ENCODE measurements around the gene FLAD1. TPM values are rescaled to one million over a fixed set of nuclear protein-coding genes. Genes with fewer than 3 reads are reported as not detected.

The FLAD1 gene
- total RNA-seq, 1 experiment from 2014 or later, result 58.4 TPM

- DNase-seq (ENCODE audit: low read depth, low spot score), result no peak
- ChIA-PET POLR2A (interaction anchor here (1.0 to 2.4 kb wide), 2 partner anchors 9 to 31 kb away, joined by 3 to 38 read pairs; partner anchors contain the start of genes CKS1B, LENEP and SHC1), CTCF (interaction anchor here (2.5 kb wide), 1 partner anchor 8 kb away, joined by 15 read pairs; the partner anchor contains the start of gene SHC1), RAD21 (ENCODE audit: low non-redundant PET in 1 of 2, low total read pairs in 2 of 2, uncharacterized antibody in 2 of 2, unreplicated experiment in 2 of 2) (no interaction called here)
- no peaks in the 10 kb centered on the region for H3K9me3 ChIP-seq (ENCODE audit: control insufficient read depth in 1 of 2, insufficient read depth in 1 of 2, low read depth in 1 of 2, low read length in 2 of 2)
- H3K36me3 ChIP-seq (ENCODE audit: control insufficient read depth in 1 of 2, insufficient read depth in 2 of 2, low read length in 2 of 2), result peaks cover 27 to 53% of the 10 kb centered on the region in 2 experiments; a peak in 3 of 4 replicates
- peak overlapping the region; percentile 64 to 80 for H3K4me3 ChIP-seq (replicated peaks in 1 of 2; ENCODE audit: low read depth in 1 of 2, low read length in 2 of 2)
- no peaks in the 10 kb centered on the region for H3K27me3 ChIP-seq (ENCODE audit: insufficient read depth, low read length)
- ATAC-seq, result no peak
- peak overlapping the region; percentile 82 for H3K4me2 ChIP-seq (ENCODE audit: low read length)
- H3K9me2 ChIP-seq (ENCODE audit: insufficient read depth), result no peaks in the 10 kb centered on the region
- no peaks in the 10 kb centered on the region for H4K20me1 ChIP-seq (ENCODE audit: insufficient read depth)
- peak overlapping the region; percentile 92 for H3K27ac ChIP-seq (ENCODE audit: low read depth, low read length)
- BruUV-seq (replicated peaks), result no TSS peak
- no peak for TF ChIP-seq POLR2AphosphoS5 (IDR thresholded peaks at IDR 0.05; ENCODE audit: low read depth, low read length)
- no peak for TF ChIP-seq YY1 (IDR thresholded peaks at IDR 0.05; ENCODE audit: extremely low read depth, insufficient replicate concordance, low read depth, low read length)
- no peak for TF ChIP-seq MAX (IDR thresholded peaks at IDR 0.05)
- TF ChIP-seq ZFX (IDR thresholded peaks at IDR 0.05), result no peak
- TF ChIP-seq FOSL1 (IDR thresholded peaks at IDR 0.05; ENCODE audit: low read depth), result no peak
- TF ChIP-seq CEBPB (IDR thresholded peaks at IDR 0.05; ENCODE audit: low read depth), result no peak
- no peak for TF ChIP-seq ELF1 (IDR thresholded peaks at IDR 0.05; ENCODE audit: borderline replicate concordance, low read depth)
- TF ChIP-seq RAD21 (IDR thresholded peaks at IDR 0.05; ENCODE audit: low read depth), result no peak
- no peak for TF ChIP-seq CBX3 (IDR thresholded peaks at IDR 0.05; ENCODE audit: low read depth)
- no peak for TF ChIP-seq EGR1 (IDR thresholded peaks at IDR 0.05; ENCODE audit: low read depth)
- no peak for TF ChIP-seq CTCF (IDR thresholded peaks at IDR 0.05 in 2 of 3, conservative IDR thresholded peaks at IDR 0.05 in 1 of 3; ENCODE audit: borderline replicate concordance in 1 of 3, insufficient read depth in 1 of 3, low read depth in 2 of 3, low read length in 2 of 3)
- no peak for TF ChIP-seq ZBTB33 (IDR thresholded peaks at IDR 0.05; ENCODE audit: extremely low read depth, insufficient replicate concordance, low read length)
- TF ChIP-seq POLR2A (IDR thresholded peaks at IDR 0.05; ENCODE audit: borderline replicate concordance, extremely low read depth, insufficient read depth, insufficient read length), result no peak
- TF ChIP-seq ZNF274 (IDR thresholded peaks at IDR 0.05; ENCODE audit: low read depth, low read length), result no peak
- TF ChIP-seq JUND (IDR thresholded peaks at IDR 0.05), result no peak
- no peak for TF ChIP-seq SIN3A (IDR thresholded peaks at IDR 0.05; ENCODE audit: low read depth)
- TF ChIP-seq TCF7L2 (IDR thresholded peaks at IDR 0.05; ENCODE audit: borderline replicate concordance, extremely low read depth, insufficient read depth, insufficient read length), result no peak
- H2AFZ ChIP-seq (ENCODE audit: low read depth, low read length, poor library complexity, severe bottlenecking), result no peak overlapping the region
- peak overlapping the region; percentile 78 for H3K9ac ChIP-seq (ENCODE audit: low read length)
- intact Hi-C loops (cut with micrococcal nuclease), result loop anchor here (5.0 kb wide), 1 partner anchor 34 kb away; no protein-coding TSS in a partner anchor
- H3K4me1 ChIP-seq (ENCODE audit: control insufficient read depth in 1 of 2, insufficient read depth in 2 of 2, low read length in 2 of 2), result peaks cover 13 to 36% of the 10 kb centered on the region in 2 experiments
- H3K79me2 ChIP-seq (ENCODE audit: insufficient read depth, low read length), result peaks cover 38% of the 10 kb centered on the region
These were observed 20.3 kb upstream of the FLAD1 start for GRCh38 chr1:154962795-154963330.

Measured in HCT116 (cell line).